Common myeloid progenitor, CD34-positive (primary cell): ENCODE results near the gene SLC46A2.

ENCODE experiments used
- CTCF ChIA-PET: fragments of 350-600 bp; sonication (Branson Sonifier 250); formaldehyde crosslinking; loops from one replicate; lab custom pipeline; 2021; ENCODE audit warnings: antibody characterized with exemption; lab: Charles Lee
- POLR2A ChIA-PET: fragments of 350-600 bp; sonication (Branson Sonifier 250); formaldehyde crosslinking; loops from one replicate; lab custom pipeline; 2021; ENCODE audit warnings: antibody characterized with exemption; lab: Charles Lee
- DNase-seq, 3 donors: peaks; one replicate each; pipeline versions ENCODE4 v3.0.0 to v3.0.0-alpha.2; 2013
- H3K27ac ChIP-seq, 2 experiments: 1 replicate in 1 of 2; 2 replicates in 1 of 2; pipeline ENCODE4 v1.7.0; 2013; ENCODE audit warnings: inconsistent platforms in 2 of 2, low read length in 2 of 2, mild to moderate bottlenecking in 2 of 2, low read depth in 1 of 2, moderate library complexity in 1 of 2; ENCODE audit not compliant: severe bottlenecking in 2 of 2, insufficient read depth in 1 of 2, poor library complexity in 1 of 2
- H3K27me3 ChIP-seq, 5 experiments: replicated peaks in 2 of 5; 1 replicate in 3 of 5; 2 replicates in 2 of 5; pipeline versions ENCODE4 v1.6.1 to v1.7.0; 2013; ENCODE audit warnings: low read length in 4 of 5, mild to moderate bottlenecking in 2 of 5, moderate library complexity in 2 of 5, inconsistent platforms in 1 of 5; ENCODE audit not compliant: insufficient read depth in 5 of 5, control insufficient read depth in 4 of 5
- H3K36me3 ChIP-seq, 4 experiments: 1 replicate in 2 of 4; 2 replicates in 2 of 4; pipeline versions ENCODE4 v1.6.1 to v1.7.0; 2013; ENCODE audit warnings: low read length in 3 of 4, control low read depth in 1 of 4, mild to moderate bottlenecking in 1 of 4; ENCODE audit not compliant: control insufficient read depth in 4 of 4, insufficient read depth in 4 of 4
- H3K4me1 ChIP-seq, 4 experiments: 1 replicate in 3 of 4; 2 replicates in 1 of 4; pipeline versions ENCODE4 v1.6.1 to v1.7.1; 2013; ENCODE audit warnings: low read length in 3 of 4, mild to moderate bottlenecking in 3 of 4, control low read depth in 1 of 4, inconsistent platforms in 1 of 4, moderate library complexity in 1 of 4; ENCODE audit not compliant: control insufficient read depth in 4 of 4, insufficient read depth in 4 of 4; ENCODE audit errors: control extremely low read depth in 1 of 4
- H3K4me3 ChIP-seq, 7 experiments: 1 replicate in 4 of 7; 2 replicates in 3 of 7; pipeline versions ENCODE4 v1.5.1 to v1.7.0; 2013; ENCODE audit warnings: mild to moderate bottlenecking in 7 of 7, low read length in 6 of 7, moderate library complexity in 6 of 7, inconsistent platforms in 2 of 7, low read depth in 2 of 7, control low read depth in 1 of 7; ENCODE audit not compliant: insufficient read depth in 4 of 7, control insufficient read depth in 1 of 7; ENCODE audit errors: extremely low read depth in 1 of 7
- H3K9me3 ChIP-seq, 5 experiments: 1 replicate in 4 of 5; 2 replicates in 1 of 5; pipeline versions ENCODE4 v1.6.1 to v1.7.1; 2013; ENCODE audit warnings: low read length in 4 of 5, mild to moderate bottlenecking in 2 of 5, inconsistent platforms in 1 of 5, low read depth in 1 of 5, moderate library complexity in 1 of 5; ENCODE audit not compliant: control insufficient read depth in 4 of 5, insufficient read depth in 2 of 5; ENCODE audit errors: control extremely low read depth in 1 of 5
- WGBS: methylation state at CpG from one replicate; pipeline ENCODE4 v1.1.5; 2013; ENCODE audit not compliant: insufficient coverage; 5-methylcytosine and 5-hydroxymethylcytosine counted together

SLC46A2 gene

GRCh38 chr9:112849363-112849922 is 41.2 kb downstream of the SLC46A2 start:
- no peaks in the 10 kb centered on the region for H3K9me3 ChIP-seq
- DNase-seq = no peak
- H3K4me3 ChIP-seq = no peak overlapping the region
- CTCF ChIA-PET = interaction anchor here (1.5 kb wide), 1 partner anchor 54 kb away, joined by 4 read pairs; no protein-coding TSS in a partner anchor
- POLR2A ChIA-PET = no interaction called here
- H3K4me1 ChIP-seq = peaks cover 0 to 20% (median 11%) of the 10 kb centered on the region in 4 experiments
- no peak overlapping the region for H3K27ac ChIP-seq
- 90% methylated on average over 1 of the region's 6 CpGs for WGBS
- H3K27me3 ChIP-seq = peaks cover 0 to 3% (median 0%) of the 10 kb centered on the region in 5 experiments
- peaks cover 0 to 9% (median 2%) of the 10 kb centered on the region in 4 experiments for H3K36me3 ChIP-seq

- Histone ChIP-seq H3K27me3 (peaks cover 0 to 3% (median 0%) of the 10 kb centered on the region in 5 experiments), H3K9me3 (no peaks in the 10 kb centered on the region), H3K4me1 (peaks cover 0 to 20% (median 11%) of the 10 kb centered on the region in 4 experiments), H3K4me3 (no peak overlapping the region), H3K27ac (no peak overlapping the region), H3K36me3 (peaks cover 0 to 9% (median 2%) of the 10 kb centered on the region in 4 experiments)
- ChIA-PET CTCF (interaction anchor here (1.5 kb wide), 1 partner anchor 55 kb away, joined by 4 read pairs; no protein-coding TSS in a partner anchor), POLR2A (no interaction called here)
- 80% methylated on average over 12 of the region's 13 CpGs for WGBS
- peak in 1 of 3 donors; percentile 15 for DNase-seq
Measured at GRCh38 chr9:112848316-112849151, 42.1 kb downstream of the SLC46A2 start.

GRCh38 chr9:112846528-112847488 is 43.9 kb downstream of the SLC46A2 start:
- CTCF ChIA-PET = interaction anchor here (1.4 to 9.3 kb wide), 6 partner anchors 9 to 74 kb away, joined by 3 to 111 read pairs (median 8); no protein-coding TSS in a partner anchor

GRCh38 chr9:112844771-112845542 is 45.7 kb downstream of the SLC46A2 start:
- 35% methylated on average over 9 of the region's 15 CpGs for WGBS
- H3K27me3 ChIP-seq = peaks cover 0 to 2% (median 0%) of the 10 kb centered on the region in 5 experiments
- H3K4me1 ChIP-seq = peaks cover 0 to 20% (median 11%) of the 10 kb centered on the region in 4 experiments
- H3K36me3 ChIP-seq = peaks cover 0 to 3% (median 0%) of the 10 kb centered on the region in 4 experiments
- ChIA-PET POLR2A (no interaction called here), CTCF (interaction anchor here (1.0 to 9.3 kb wide), 13 partner anchors 9 to 430 kb away, joined by 3 to 111 read pairs (median 4); no protein-coding TSS in a partner anchor)
- no peak overlapping the region for H3K27ac ChIP-seq
- H3K9me3 ChIP-seq = no peaks in the 10 kb centered on the region
- DNase-seq = peak; percentile 46 to 54 (median 49)
- no peak overlapping the region for H3K4me3 ChIP-seq

More at GRCh38 chr9:112846528-112847488, 43.9 kb downstream of the SLC46A2 start:
- DNase-seq = no peak
- Histone ChIP-seq H3K27me3 (peaks cover 0 to 3% (median 0%) of the 10 kb centered on the region in 5 experiments), H3K9me3 (no peaks in the 10 kb centered on the region), H3K4me1 (peaks cover 0 to 20% (median 11%) of the 10 kb centered on the region in 4 experiments), H3K4me3 (no peak overlapping the region), H3K36me3 (peaks cover 0 to 9% (median 2%) of the 10 kb centered on the region in 4 experiments), H3K27ac (no peak overlapping the region)
- 91% methylated on average over 11 of the region's 14 CpGs for WGBS
- POLR2A ChIA-PET = no interaction called here

GRCh38 chr9:112842555-112842954 is 48.1 kb downstream of the SLC46A2 start:
- Histone ChIP-seq H3K27me3 (peaks cover 0 to 2% (median 0%) of the 10 kb centered on the region in 5 experiments), H3K4me3 (no peak overlapping the region), H3K4me1 (peaks cover 0 to 7% (median 6%) of the 10 kb centered on the region in 4 experiments), H3K36me3 (peaks cover 0 to 10% (median 1%) of the 10 kb centered on the region in 4 experiments), H3K27ac (no peak overlapping the region), H3K9me3 (no peaks in the 10 kb centered on the region)
- WGBS = 97% methylated on average over 3 of the region's 4 CpGs
- ChIA-PET CTCF (interaction anchor here (0.9 to 9.3 kb wide), 4 partner anchors 11 to 63 kb away, joined by 3 to 111 read pairs (median 8); no protein-coding TSS in a partner anchor), POLR2A (no interaction called here)
- DNase-seq = no peak

- CTCF ChIA-PET = interaction anchor here (1.5 to 9.3 kb wide), 2 partner anchors 15 to 64 kb away, joined by 3 to 111 read pairs; no protein-coding TSS in a partner anchor
- 100% methylated on average over 1 of the region's 3 CpGs for WGBS
- POLR2A ChIA-PET = no interaction called here
Measured at GRCh38 chr9:112841261-112841660, 49.4 kb downstream of the SLC46A2 start.

More at GRCh38 chr9:112841261-112841660, 49.4 kb downstream of the SLC46A2 start:
- DNase-seq = no peak
- H3K36me3 ChIP-seq = peaks cover 0 to 16% (median 2%) of the 10 kb centered on the region in 4 experiments
- H3K27ac ChIP-seq = no peak overlapping the region
- H3K9me3 ChIP-seq = no peaks in the 10 kb centered on the region
- H3K4me1 ChIP-seq = peaks cover under 1 to 10% (median 7%) of the 10 kb centered on the region in 4 experiments
- no peak overlapping the region for H3K4me3 ChIP-seq
- H3K27me3 ChIP-seq = no peaks in the 10 kb centered on the region
